Fibroblast of the aortic adventitia (primary cell): Measurements from ENCODE around the gene ZNF555. TPM values are rescaled to one million over a fixed set of nuclear protein-coding genes. Genes with fewer than 3 reads are reported as not detected.
A peak's percentile ranks its signal among the peaks of the same experiment; 100 is the strongest.
"Not testable (repeated sequence)": the region's sequence is repeated elsewhere in the genome, so short reads cannot be mapped to it uniquely, and the experiment has no call there.

Experiments used
- DNase-seq: peaks from one replicate; pipeline ENCODE4 v3.0.0-alpha.2; 2010; ENCODE audit warnings: low read depth
- H3K4me3 ChIP-seq: 2 replicates; pipeline ENCODE4 v1.5.1; 2011; ENCODE audit warnings: low read depth, mild to moderate bottlenecking, control low read depth, low read length, moderate library complexity
- total RNA-seq: library from RNA; depleted of rRNA; stranded (reverse); fragments of >200 nt; gene quantifications from 2 replicates; pipeline ENCODE4 v1.2.3, GENCODE V29; 2012; ENCODE audit warnings: low replicate concordance
- TF ChIP-seq, protein P1 (sequence below): IDR thresholded peaks from 2 replicates; pipeline ENCODE4 v1.5.1; 2011; ENCODE audit warnings: mild to moderate bottlenecking, low read length, control low read depth, inconsistent platforms; ENCODE audit not compliant: insufficient read depth

The ZNF555 gene
- total RNA-seq, 1 donor, result 7.0 TPM

- TF ChIP-seq, protein P1, sequence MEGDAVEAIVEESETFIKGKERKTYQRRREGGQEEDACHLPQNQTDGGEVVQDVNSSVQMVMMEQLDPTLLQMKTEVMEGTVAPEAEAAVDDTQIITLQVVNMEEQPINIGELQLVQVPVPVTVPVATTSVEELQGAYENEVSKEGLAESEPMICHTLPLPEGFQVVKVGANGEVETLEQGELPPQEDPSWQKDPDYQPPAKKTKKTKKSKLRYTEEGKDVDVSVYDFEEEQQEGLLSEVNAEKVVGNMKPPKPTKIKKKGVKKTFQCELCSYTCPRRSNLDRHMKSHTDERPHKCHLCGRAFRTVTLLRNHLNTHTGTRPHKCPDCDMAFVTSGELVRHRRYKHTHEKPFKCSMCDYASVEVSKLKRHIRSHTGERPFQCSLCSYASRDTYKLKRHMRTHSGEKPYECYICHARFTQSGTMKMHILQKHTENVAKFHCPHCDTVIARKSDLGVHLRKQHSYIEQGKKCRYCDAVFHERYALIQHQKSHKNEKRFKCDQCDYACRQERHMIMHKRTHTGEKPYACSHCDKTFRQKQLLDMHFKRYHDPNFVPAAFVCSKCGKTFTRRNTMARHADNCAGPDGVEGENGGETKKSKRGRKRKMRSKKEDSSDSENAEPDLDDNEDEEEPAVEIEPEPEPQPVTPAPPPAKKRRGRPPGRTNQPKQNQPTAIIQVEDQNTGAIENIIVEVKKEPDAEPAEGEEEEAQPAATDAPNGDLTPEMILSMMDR, result no peak
- no peak for DNase-seq
- no peak overlapping the region for H3K4me3 ChIP-seq
These were observed 28.3 kb downstream of the ZNF555 start for GRCh38 chr19:2869618-2870017.

- DNase-seq, H3K4me3 ChIP-seq: not testable (repeated sequence)
These were observed 30.9 kb downstream of the ZNF555 start for GRCh38 chr19:2872175-2872574.

GRCh38 chr19:2877398-2878331 lies 36.4 kb downstream of the ZNF555 start:
- TF ChIP-seq, protein P1, result no peak
- DNase-seq, result no peak
- H3K4me3 ChIP-seq, result no peak overlapping the region

GRCh38 chr19:2883686-2884439 lies 42.6 kb downstream of the ZNF555 start:
- no peak overlapping the region for H3K4me3 ChIP-seq
- TF ChIP-seq, protein P1, result no peak
- DNase-seq, result peak; percentile 3

- TF ChIP-seq, protein P1, result no peak
- no peak for DNase-seq
- no peak overlapping the region for H3K4me3 ChIP-seq
These were observed 44.5 kb downstream of the ZNF555 start for GRCh38 chr19:2885736-2886135.

DNA sequence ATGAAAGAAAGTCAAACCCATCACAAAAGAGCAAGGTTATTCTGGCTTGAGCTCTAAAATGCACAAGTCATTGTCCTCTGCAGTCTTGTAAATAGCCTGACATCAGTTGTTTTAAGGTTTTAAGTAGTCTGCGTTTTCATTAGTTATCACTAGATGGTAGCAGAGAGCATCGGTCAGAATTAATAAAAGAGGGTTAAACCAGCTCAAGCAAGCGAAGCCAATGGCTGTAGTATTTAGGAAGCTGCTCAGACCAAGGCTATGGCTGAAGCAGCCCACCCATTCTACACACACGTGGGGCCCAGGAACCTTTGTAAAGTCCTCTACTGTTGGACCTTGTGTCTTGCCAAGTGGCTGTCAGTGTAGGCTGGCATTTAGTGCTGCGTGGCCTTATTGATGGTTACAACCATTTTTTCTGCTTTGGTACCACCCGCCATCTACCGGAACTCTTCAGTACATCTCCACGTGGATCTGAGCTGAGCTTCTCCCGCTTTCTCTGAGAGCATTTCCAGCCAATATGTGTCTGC lies 46.2 kb downstream of the ZNF555 start:
- peak overlapping the region; percentile 19 for H3K4me3 ChIP-seq
- TF ChIP-seq, protein P1, result peak; percentile 69
- peak; percentile 86 for DNase-seq

DNA sequence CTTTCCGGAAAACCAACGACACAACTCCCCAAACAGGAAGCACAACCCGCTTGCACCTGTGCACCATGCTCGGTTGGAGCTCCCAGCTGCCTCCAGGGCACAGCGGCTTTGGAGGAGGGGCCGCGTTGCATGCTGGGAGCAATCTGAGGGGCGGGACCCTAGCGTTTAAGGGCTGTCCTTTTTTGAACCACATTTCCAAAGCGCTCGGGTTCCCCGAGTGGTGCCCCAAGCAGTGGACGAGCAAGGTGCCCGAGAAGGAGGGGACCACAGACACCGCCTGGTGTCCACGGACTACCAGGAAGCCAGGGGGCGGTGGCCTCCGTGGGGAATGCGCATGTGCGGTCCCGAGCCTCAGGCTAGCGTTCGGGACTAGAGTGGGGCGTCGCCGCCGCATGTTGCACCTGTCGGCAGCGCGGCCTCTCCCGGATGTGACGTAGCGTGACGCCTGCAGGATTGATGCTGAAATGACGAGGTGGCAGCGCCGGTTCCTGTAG lies 47.5 kb downstream of the ZNF555 start:
- DNase-seq, result peak; percentile 4

DNA sequence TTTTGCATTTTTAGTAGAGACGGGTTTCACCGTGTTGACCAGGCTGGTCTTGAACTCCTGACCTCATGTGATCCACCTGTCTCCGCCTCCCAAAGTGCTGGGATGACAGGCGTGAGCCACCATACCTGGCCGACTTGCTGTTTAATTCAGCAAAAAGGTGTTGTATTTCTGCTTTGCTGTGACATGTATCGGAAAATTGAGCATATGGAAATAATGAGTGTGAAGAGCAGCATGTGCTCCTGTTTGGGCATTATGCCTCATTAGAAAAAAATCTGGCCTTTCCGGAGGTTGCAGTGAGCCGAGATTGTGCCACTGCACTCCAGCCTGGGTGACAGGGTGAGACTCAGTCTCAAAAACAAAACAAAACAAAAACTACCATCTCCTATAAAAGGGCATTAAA lies 49.3 kb downstream of the ZNF555 start:
- DNase-seq, H3K4me3 ChIP-seq: not testable (repeated sequence)

More for the DNA sequence above, 47.5 kb downstream of the ZNF555 start:
- peak overlapping the region; percentile 33 for H3K4me3 ChIP-seq
- TF ChIP-seq, protein P1, result no peak
